HG02981 (cell line): ENCODE results near the gene LOXL3.

ENCODE experiments used
- ATAC-seq: cut with Tn5 transposase; IDR thresholded peaks from one replicate; pipeline ENCODE4 v1.9.1; 2021; ENCODE audit warnings: mild to moderate bottlenecking, moderate library complexity; ENCODE audit not compliant: unreplicated experiment

LOXL3 gene

GRCh38 chr2:74529357-74530238 lies 24.1 kb downstream of the LOXL3 start, which contains the start of the genes AUP1 and HTRA2:
AUP1 (minus strand) TSS chr2:74529706; CDS start chr2:74529629, 77 bp downstream.
HTRA2 (plus strand) TSS chr2:74529933; CDS start chr2:74530007, 74 bp downstream.
- peak; percentile 72 for ATAC-seq

DNA sequence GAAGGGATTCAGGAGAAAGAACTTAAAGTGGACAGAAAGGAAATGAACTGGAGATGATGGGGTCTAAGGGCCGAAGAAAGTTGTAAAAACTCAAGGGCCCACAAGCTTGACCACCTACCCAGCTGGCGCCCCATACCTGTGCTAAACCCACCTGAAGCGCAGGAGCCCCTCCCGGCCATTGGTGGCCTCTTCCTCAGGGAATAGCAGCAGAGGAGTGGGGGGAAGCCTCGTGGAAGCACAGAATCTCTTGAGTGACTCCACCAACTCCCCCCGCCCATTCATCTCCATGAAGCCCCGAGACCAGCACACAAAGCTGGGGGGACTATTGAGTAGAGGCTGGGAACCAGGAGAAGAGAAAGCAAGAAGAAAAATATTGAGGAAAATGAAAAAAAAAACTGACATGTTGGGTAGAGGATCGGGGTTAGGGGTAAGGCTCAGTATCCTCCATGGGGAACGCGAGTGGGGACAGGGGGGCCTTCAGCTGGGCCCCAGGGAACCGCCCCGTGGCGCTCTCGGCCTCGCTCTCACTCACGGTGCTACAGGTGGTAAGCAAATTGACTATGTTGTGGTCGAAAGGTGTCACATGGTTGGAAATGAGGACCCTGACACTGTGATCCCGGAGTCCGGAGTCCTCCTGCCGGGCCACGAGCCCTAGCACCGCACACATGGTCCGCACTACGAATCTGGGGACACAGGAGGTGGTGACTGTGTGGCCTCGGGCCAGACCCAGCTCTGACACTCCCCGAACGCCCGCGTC lies 25.0 kb downstream of the LOXL3 start:
- ATAC-seq, result peak; percentile 1

- no peak for ATAC-seq
Measured at GRCh38 chr2:74527741-74528140, 26.0 kb downstream of the LOXL3 start.

GRCh38 chr2:74526649-74527230 lies 27.0 kb downstream of the LOXL3 start:
- no peak for ATAC-seq

- no peak for ATAC-seq
Measured at GRCh38 chr2:74525717-74526648, 27.8 kb downstream of the LOXL3 start, which contains the start of gene DQX1. DQX1 (minus strand) TSS chr2:74526231; CDS start chr2:74525729, 502 bp downstream.

DNA sequence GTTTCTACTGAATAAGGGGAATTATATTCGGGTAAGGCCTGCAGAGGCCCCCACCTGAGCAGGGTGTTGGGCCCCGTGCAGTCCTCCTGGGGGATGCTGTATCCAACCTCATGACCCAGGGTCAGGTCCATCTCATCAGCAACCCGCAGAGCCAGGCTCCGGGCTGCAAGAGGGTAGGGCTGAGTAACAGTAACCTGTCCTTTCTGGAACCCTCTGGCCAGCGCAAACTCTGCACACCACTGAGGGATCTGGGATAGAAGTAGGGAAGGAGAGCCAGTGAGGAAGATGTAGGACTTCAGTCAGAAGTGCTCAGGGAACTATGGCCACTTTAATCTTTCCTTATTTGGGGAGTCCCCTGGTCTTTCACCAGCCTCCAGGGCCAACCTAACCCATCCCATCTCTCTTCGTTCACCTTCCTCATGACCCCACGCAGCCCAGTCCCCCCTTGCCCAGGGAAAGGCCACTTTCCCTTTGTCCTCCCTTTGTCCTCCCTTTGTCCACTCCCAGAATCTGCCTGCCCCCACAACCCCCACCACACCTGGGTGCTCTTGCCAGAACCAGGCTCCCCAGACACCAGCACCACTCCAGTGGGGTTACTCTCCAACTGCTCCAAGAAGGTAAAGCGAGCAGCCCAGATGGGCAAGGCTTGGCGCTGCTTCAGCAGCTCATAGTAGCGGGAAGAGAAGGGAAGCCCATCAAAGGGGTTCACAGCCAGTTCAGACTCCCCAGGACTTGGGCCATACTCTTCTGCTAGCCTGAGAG lies 28.6 kb downstream of the LOXL3 start:
- no peak for ATAC-seq

DNA sequence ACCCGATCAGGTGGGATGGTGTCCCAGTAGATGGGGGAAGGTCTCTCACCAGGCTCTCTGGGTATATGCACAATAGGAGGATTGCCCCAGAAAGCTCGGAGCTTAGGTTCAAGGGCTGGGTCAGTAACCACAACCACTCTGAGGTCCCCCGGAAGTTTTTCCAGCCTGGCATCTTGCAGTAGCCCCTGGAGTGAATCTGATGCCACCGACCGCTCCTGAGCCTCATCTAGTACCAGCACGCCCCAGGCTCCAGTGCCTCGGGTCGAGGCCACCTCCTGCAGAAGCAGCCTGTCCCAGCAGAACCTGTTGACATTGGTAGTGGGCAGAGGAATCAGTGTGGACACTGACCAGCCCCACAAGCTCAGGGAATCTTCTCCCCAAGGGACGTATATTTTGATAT lies 29.7 kb downstream of the LOXL3 start:
- ATAC-seq, result no peak

- no peak for ATAC-seq
Measured at GRCh38 chr2:74522516-74522915, 31.2 kb downstream of the LOXL3 start.

- no peak for ATAC-seq
Measured at GRCh38 chr2:74516650-74517049, 37.1 kb downstream of the LOXL3 start.

DNA sequence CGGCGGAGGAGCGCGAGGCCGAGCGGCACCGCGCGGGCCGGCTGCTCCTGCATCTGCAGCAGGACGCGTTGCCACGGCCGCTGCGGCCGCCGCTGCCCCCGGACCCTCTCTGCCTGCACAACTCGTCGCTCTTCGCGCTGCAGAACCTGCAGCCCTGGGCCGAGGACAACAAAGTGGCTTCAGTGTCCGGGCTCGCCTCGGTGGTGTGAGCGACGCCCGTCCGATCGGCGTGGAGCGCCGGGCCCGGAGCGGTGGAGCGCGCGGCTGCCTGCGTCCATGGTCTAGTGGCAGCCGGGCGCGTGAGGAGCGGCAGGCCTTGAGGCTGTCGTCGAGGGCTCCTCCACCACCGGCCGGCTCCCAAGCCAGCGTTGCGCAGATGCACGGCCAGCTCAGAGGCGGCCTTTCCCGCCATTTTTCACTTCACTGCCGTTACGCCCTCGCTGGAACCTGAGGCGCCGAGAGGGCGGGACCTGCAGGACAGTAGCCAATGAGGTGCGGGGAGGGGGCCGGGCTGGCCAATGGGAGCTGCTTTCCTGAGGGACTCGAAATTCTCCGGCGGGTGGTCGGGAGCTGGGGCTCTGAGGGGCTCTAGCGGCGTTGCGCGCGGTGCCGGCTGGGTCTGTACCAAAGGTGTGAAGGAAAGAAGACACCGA lies 37.6 kb downstream of the LOXL3 start:
- peak; percentile 57 for ATAC-seq

DNA sequence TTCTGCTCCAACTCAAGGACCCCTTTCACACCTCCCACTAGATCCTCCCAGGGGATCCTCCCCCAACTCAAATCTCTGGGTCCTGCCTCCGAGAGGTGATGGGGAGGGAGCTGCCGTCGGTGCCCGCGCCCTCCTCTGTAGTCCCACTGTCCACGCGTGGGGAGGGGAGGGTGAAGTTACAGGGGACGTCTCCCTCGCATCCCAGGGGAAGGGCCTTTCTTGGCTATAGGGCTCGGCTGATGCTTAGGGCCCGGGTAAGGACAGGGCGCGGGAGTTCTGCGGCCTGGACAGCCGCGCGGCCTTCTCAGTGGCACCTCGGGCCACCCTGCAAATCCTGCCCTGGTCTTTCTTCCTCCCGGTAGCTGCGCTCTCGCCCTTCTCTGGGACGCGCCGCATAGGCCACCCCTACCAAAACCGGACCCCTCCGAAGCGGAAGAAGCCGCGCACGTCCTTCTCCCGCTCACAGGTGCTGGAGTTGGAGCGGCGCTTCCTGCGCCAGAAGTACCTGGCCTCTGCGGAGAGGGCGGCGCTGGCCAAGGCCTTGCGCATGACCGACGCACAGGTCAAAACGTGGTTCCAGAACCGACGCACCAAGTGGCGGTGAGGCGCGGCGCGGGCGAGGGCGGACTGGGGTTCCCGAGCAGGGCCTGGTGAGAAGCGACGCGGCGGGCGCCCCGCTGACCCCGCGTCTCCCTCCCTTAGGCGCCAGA lies 38.3 kb downstream of the LOXL3 start:
- ATAC-seq, result peak; percentile 2

DNA sequence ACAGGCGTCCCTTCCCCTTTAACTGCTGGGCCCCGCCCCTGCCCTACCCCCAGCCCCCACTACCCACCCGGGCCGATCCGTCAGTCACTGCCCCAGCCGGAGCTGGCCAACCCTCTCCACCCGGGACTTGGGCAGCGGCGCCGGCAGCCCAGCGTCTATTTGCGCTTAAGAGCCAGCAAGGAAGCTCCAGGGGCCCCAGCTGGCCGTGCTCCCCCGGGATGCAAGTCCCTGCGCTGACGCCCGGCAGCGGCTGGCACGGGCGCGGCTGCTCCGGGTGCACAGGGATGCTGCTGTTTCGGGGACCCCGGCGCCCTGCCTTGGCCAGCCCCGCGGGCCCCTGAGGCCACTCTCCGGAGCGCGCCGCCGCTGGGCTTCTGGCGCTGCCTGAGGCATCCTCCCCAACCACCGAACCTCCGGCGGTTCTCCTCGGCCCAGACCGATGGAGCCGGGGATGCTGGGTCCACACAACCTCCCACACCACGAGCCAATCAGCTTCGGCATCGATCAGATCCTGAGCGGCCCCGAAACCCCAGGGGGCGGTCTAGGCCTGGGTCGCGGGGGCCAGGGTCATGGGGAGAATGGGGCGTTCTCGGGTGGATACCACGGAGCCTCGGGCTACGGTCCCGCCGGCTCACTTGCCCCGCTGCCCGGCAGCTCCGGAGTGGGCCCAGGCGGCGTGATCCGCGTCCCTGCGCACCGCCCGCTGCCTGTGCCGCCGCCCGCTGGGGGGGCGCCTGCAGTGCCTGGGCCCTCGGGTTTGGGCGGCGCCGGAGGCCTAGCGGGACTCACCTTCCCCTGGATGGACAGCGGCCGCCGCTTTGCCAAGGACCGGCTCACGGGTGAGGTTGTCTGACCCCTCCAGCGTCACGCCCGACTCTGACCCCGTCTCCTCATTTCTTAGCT lies 39.1 kb downstream of the LOXL3 start, which contains the start of gene TLX2:
TLX2 (plus strand) TSS at position 83 of the 903 bp plus-strand sequence; CDS start at position 440, 357 bp downstream.
- no peak for ATAC-seq

DNA sequence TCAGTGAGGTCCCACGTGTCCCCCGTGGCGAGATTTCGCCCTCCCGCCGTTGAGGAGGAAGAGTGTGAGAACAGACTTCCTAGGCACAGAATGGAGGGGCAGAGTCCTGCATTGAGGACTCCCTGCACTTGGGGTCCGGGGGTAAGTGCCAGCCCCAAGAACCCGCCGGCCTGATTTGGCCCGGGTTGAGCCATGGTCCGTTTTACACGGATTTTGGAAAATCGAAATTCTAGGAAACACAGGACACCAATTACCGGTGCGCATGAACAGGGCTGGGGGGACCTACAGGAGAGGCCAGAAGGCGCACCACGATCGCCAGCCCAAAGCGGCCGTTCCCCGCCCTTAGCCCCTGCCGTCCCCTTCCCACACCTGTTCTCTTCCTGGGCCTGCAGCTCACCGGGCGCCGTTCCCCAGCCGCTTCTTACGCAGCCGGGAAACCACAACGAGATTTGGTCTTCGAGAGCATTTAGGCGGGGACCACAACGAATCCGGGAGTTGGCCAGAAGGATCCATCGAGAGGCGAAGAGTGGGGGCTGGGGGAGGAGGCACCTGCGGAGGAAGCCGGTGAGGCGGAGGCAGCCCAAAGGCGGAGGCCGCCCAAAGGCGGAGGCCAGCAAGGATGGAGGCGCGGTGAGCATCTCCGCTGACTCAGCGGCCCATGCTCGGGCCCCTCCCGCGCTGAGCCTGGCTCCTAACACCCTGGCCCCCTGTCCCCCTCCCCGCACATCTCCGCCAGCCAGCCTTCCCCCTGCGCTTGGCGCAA lies 40.0 kb downstream of the LOXL3 start:
- ATAC-seq, result no peak

- ATAC-seq, result no peak
Measured at GRCh38 chr2:74512744-74513604, 40.8 kb downstream of the LOXL3 start.
